Endothelial cell of umbilical vein (primary cell): Measurements from ENCODE around the gene DHDH. TPM values are rescaled to one million over a fixed set of nuclear protein-coding genes. Genes with fewer than 3 reads are reported as not detected.
"Not testable (repeated sequence)": the region's sequence is repeated elsewhere in the genome, so short reads cannot be mapped to it uniquely, and the experiment has no call there.

Experiments used
- BruUV-seq: library from RNA; stranded (reverse); fragments of 400-500 nt; replicated peaks from 2 replicates; lab custom pipeline; 2021; lab: Mats Ljungman, UMichigan
- CTCF ChIA-PET: fragments of 300-600, 350-600 bp; sonication (Branson Sonifier 250); formaldehyde crosslinking; loops from one replicate; lab custom pipeline; 2021; ENCODE audit warnings: antibody characterized with exemption, inconsistent platforms; lab: Charles Lee
- POLR2A ChIA-PET: fragments of 300-600, 350-600 bp; sonication (Branson Sonifier 250); formaldehyde crosslinking; loops from one replicate; lab custom pipeline; 2021; ENCODE audit warnings: antibody characterized with exemption, inconsistent platforms; lab: Charles Lee
- DNase-seq: peaks from one replicate; pipeline ENCODE4 v3.0.0-alpha.2; 2011; ENCODE audit warnings: low read depth, low spot score
- FAIRE-seq: peaks from 2 replicates; lab custom pipeline; 2011; peaks lifted over from hg19 to GRCh38; lab: Jason Lieb, UNC
- H2AFZ ChIP-seq: 2 replicates; pipeline ENCODE4 v1.6.0; 2012; ENCODE audit warnings: low read depth, low read length, control low read depth, inconsistent platforms
- H3K27ac ChIP-seq: 2 replicates; pipeline ENCODE4 v1.5.1; 2011; ENCODE audit warnings: low read depth, mild to moderate bottlenecking, control low read depth, low read length, moderate library complexity; ENCODE audit not compliant: insufficient read depth
- H3K27me3 ChIP-seq, 2 experiments: 2 replicates each; pipeline versions ENCODE4 v1.6.0 to v1.6.1; 2011; ENCODE audit warnings: low read length in 2 of 2, mixed read lengths in 1 of 2; ENCODE audit not compliant: control insufficient read depth in 2 of 2, insufficient read depth in 2 of 2
- H3K36me3 ChIP-seq, 2 experiments: 2 replicates in 1 of 2; 3 replicates in 1 of 2; pipeline ENCODE4 v1.5.1; 2011; ENCODE audit warnings: low read length in 2 of 2, mild to moderate bottlenecking in 1 of 2, moderate library complexity in 1 of 2; ENCODE audit not compliant: control insufficient read depth in 2 of 2, insufficient read depth in 2 of 2; ENCODE audit errors: extremely low read depth in 1 of 2
- H3K4me1 ChIP-seq: 3 replicates; pipeline ENCODE4 v1.5.1; 2011; ENCODE audit warnings: mild to moderate bottlenecking, low read length; ENCODE audit not compliant: control insufficient read depth, insufficient read depth; ENCODE audit errors: extremely low read depth
- H3K4me2 ChIP-seq: 2 replicates; pipeline ENCODE4 v1.6.1; 2011; ENCODE audit warnings: low read length, control low read depth, mixed read lengths; ENCODE audit not compliant: insufficient read depth
- H3K4me3 ChIP-seq, 3 experiments: fragments of 200-600 bp in 1 of 3; sonication (generic), shearing (Covaris generic) in 1 of 3; replicated peaks in 1 of 3; 2 replicates each; pipeline ENCODE4 v1.5.1; 2011 to 2016; ENCODE audit warnings: control low read depth in 3 of 3, low read length in 3 of 3, mild to moderate bottlenecking in 2 of 3, inconsistent platforms in 1 of 3, low read depth in 1 of 3, moderate library complexity in 1 of 3; ENCODE audit not compliant: insufficient read depth in 1 of 3
- H3K79me2 ChIP-seq: 2 replicates; pipeline ENCODE4 v1.6.0; 2012; ENCODE audit warnings: low read length, inconsistent platforms; ENCODE audit not compliant: control insufficient read depth, insufficient read depth
- H3K9ac ChIP-seq: replicated peaks from 2 replicates; pipeline ENCODE3; 2011; ENCODE audit warnings: low read length, control low read depth; ENCODE audit not compliant: insufficient read depth; ENCODE audit errors: extremely low read depth
- H3K9me1 ChIP-seq: replicated peaks from 3 replicates; pipeline ENCODE4 v1.6.0; 2011; ENCODE audit warnings: mild to moderate bottlenecking, low read length; ENCODE audit not compliant: control insufficient read depth, insufficient read depth; ENCODE audit errors: extremely low read depth
- H3K9me3 ChIP-seq: replicated peaks from 2 replicates; pipeline ENCODE4 v1.5.1; 2012; ENCODE audit warnings: low read length, inconsistent platforms; ENCODE audit not compliant: control insufficient read depth, insufficient read depth
- H4K20me1 ChIP-seq: replicated peaks from 2 replicates; pipeline ENCODE3; 2011; ENCODE audit warnings: mild to moderate bottlenecking, low read length; ENCODE audit not compliant: control insufficient read depth, insufficient read depth; ENCODE audit errors: extremely low read depth
- CTCF ChIP-seq, 2 donors: IDR thresholded peaks; 1 replicate in 1 of 2; 2 replicates in 1 of 2; pipeline ENCODE4 v1.5.1; 2011; ENCODE audit warnings: low read length in 2 of 2, mild to moderate bottlenecking in 2 of 2, moderate library complexity in 2 of 2, control low read depth in 1 of 2, inconsistent platforms in 1 of 2, low read depth in 1 of 2; ENCODE audit not compliant: insufficient read depth in 1 of 2; ENCODE audit errors: extremely low read depth in 1 of 2
- EZH2 ChIP-seq: IDR thresholded peaks from 2 replicates; pipeline ENCODE4 v1.6.1; 2012; ENCODE audit warnings: borderline replicate concordance, low read depth, mild to moderate bottlenecking, moderate library complexity, low read length, inconsistent platforms; ENCODE audit not compliant: severe bottlenecking
- FOS ChIP-seq: IDR thresholded peaks from 2 replicates; pipeline ENCODE4 v1.6.1; 2011; ENCODE audit warnings: mild to moderate bottlenecking, low read length, moderate library complexity, borderline replicate concordance; ENCODE audit not compliant: insufficient read depth
- GATA2 ChIP-seq: IDR thresholded peaks from 2 replicates; pipeline ENCODE4 v1.7.0; 2011; ENCODE audit warnings: low read depth, mild to moderate bottlenecking, moderate library complexity, mixed read lengths, low read length; ENCODE audit not compliant: insufficient read length, insufficient read depth
- JUN ChIP-seq: IDR thresholded peaks from 2 replicates; pipeline ENCODE4 v1.6.1; 2011; ENCODE audit warnings: borderline replicate concordance, low read depth; ENCODE audit not compliant: insufficient read length, insufficient read depth
- MAX ChIP-seq: IDR thresholded peaks from 2 replicates; pipeline ENCODE4 v1.6.1; 2011; ENCODE audit not compliant: insufficient read depth, insufficient read length
- MYC ChIP-seq: IDR thresholded peaks from one replicate; pipeline ENCODE4 v1.6.1; 2011; ENCODE audit warnings: mild to moderate bottlenecking, low read depth, low read length
- POLR2A ChIP-seq: IDR thresholded peaks from 2 replicates; pipeline ENCODE4 v1.6.1; 2012; ENCODE audit warnings: low read depth, mild to moderate bottlenecking, control low read depth, low read length
- POLR2AphosphoS5 ChIP-seq: IDR thresholded peaks from 2 replicates; pipeline ENCODE4 v1.6.1; 2012; ENCODE audit warnings: low read depth, mild to moderate bottlenecking, control low read depth, low read length, moderate library complexity; ENCODE audit not compliant: insufficient read depth
- dilution Hi-C: fragments of 300-500 bp; cut with MboI; formaldehyde crosslinking; loops from one replicate; pipeline ENCODE4 v1.15.0; 2019; ENCODE audit warnings: low sequenced_read_pairs; ENCODE audit not compliant: extremely low pct_ligation_motif_present
- intact Hi-C: fragments of 100-400 bp; cut with micrococcal nuclease; formaldehyde crosslinking; loops from one replicate; pipeline ENCODE4 v1.10.0; 2022
- polyA plus RNA-seq, 4 experiments: library from polyadenylated mRNA; depleted of rRNA in 3 of 4; stranded (reverse) in 3 of 4; unstranded in 1 of 4; fragments of >200 nt; gene quantifications; 2 replicates each; pipeline versions ENCODE4 v1.2.1 to v1.2.3, GENCODE V29; 2011 to 2012; ENCODE audit warnings: missing spikeins in 1 of 4
- total RNA-seq: library from RNA; stranded (reverse); gene quantifications from 2 replicates; pipeline ENCODE4 v1.2.3, GENCODE V29; 2021

The DHDH gene
- total and polyA plus RNA-seq, 2 donors (not counting 3 experiments of a cell fraction or from before 2014, with no cell fraction given) = not detected

DNA sequence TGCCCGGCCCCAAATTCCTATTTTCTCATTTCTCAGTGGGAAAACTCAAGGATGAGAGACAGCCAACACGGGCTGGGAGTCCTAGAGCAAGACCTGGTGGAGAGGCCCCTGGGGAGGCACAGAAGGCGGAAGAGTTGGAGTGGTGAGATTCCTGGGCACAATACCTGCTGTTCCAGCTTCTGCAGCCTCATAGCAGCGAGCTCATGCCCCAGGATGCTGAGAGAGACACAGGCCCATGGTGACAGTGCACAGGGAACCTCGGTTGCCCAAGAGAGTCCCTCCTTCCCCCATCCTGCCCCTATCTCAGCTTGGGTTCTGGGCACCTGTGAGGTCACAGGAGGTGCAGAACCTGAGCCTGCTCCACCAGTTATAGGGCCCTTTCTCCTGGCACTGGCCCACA, 36.3 kb upstream of the DHDH start:
- ChIA-PET CTCF (interaction anchor here (2.3 kb wide), 1 partner anchor 74 kb away, joined by 13 read pairs; no protein-coding TSS in a partner anchor), POLR2A (no interaction called here)
- H3K9me3 ChIP-seq = no peaks in the 10 kb centered on the region
- no peak overlapping the region for H3K27ac ChIP-seq
- TF ChIP-seq POLR2A = no peak
- TF ChIP-seq GATA2 = no peak
- TF ChIP-seq POLR2AphosphoS5 = no peak
- TF ChIP-seq JUN = no peak
- TF ChIP-seq MAX = no peak
- TF ChIP-seq FOS = no peak
- TF ChIP-seq CTCF (IDR thresholded peaks at IDR 0.05; ENCODE audit: extremely low read depth in 1 of 2, insufficient read depth in 1 of 2, low read depth in 1 of 2, low read length in 2 of 2) = no peak
- TF ChIP-seq EZH2 = no peak
- TF ChIP-seq MYC = no peak
- peaks cover 10% of the 10 kb centered on the region for H3K79me2 ChIP-seq
- DNase-seq (no peak), FAIRE-seq (no peak)
- no peak overlapping the region for H3K4me2 ChIP-seq
- intact Hi-C loops = no loop called here
- H4K20me1 ChIP-seq = no peaks in the 10 kb centered on the region
- no peak overlapping the region for H3K9ac ChIP-seq
- H3K4me1 ChIP-seq = peaks cover 12% of the 10 kb centered on the region
- no peaks in the 10 kb centered on the region for H3K36me3 ChIP-seq
- peaks cover 6 to 11% of the 10 kb centered on the region in 2 experiments for H3K27me3 ChIP-seq
- dilution Hi-C loops = no loop called here
- BruUV-seq = no TSS peak
- no peak overlapping the region for H3K4me3 ChIP-seq
- H2AFZ ChIP-seq = no peak overlapping the region
- H3K9me1 ChIP-seq = no peaks in the 10 kb centered on the region

- peaks cover 2 to 11% of the 10 kb centered on the region in 2 experiments for H3K27me3 ChIP-seq
- H3K9ac ChIP-seq = peak overlapping the region; percentile 69
- peak overlapping the region in 1 of 3 experiments; percentile 84 for H3K4me3 ChIP-seq
- dilution Hi-C loops, H3K9me3 ChIP-seq, intact Hi-C loops, FAIRE-seq, H3K27ac ChIP-seq, DNase-seq, H3K36me3 ChIP-seq, H4K20me1 ChIP-seq, BruUV-seq, H2AFZ ChIP-seq, H3K9me1 ChIP-seq: not testable (repeated sequence)
- peak overlapping the region; percentile 67 for H3K4me2 ChIP-seq
- H3K4me1 ChIP-seq = peaks cover 12% of the 10 kb centered on the region
- ChIA-PET POLR2A (interaction anchor here (0.8 to 2.0 kb wide), 4 partner anchors 18 to 66 kb away, joined by 3 to 5 read pairs (median 4); partner anchors contain the start of gene BAX), CTCF (interaction anchor here (0.5 to 2.6 kb wide), 11 partner anchors 13 to 93 kb away, joined by 3 to 27 read pairs (median 4); partner anchors contain the start of gene DHDH)
- H3K79me2 ChIP-seq = peaks cover 12% of the 10 kb centered on the region
Observed at GRCh38 chr19:48899386-48899749, 34.1 kb upstream of the DHDH start.
